Liver (tissue), 9 donors: ENCODE measurements around the gene MYF6. TPM values are rescaled to one million over a fixed set of nuclear protein-coding genes. Genes with fewer than 3 reads are reported as not detected.

Source experiments
- DNase-seq: peaks from one replicate; pipeline ENCODE4 v3.0.0-alpha.2; 2017; ENCODE audit warnings: low spot score
- H3K27ac ChIP-seq, 2 donors: one replicate each; pipeline ENCODE4 v1.7.0; 2013; ENCODE audit warnings: inconsistent platforms in 2 of 2, low read length in 2 of 2, control low read depth in 1 of 2, low read depth in 1 of 2, mild to moderate bottlenecking in 1 of 2
- H3K27me3 ChIP-seq, 4 donors: one replicate each; pipeline versions ENCODE4 v1.6.1 to v1.7.0; 2013; ENCODE audit warnings: low read length in 3 of 4, inconsistent platforms in 1 of 4, mild to moderate bottlenecking in 1 of 4, moderate library complexity in 1 of 4; ENCODE audit not compliant: control insufficient read depth in 4 of 4, insufficient read depth in 4 of 4
- H3K36me3 ChIP-seq, 4 donors: one replicate each; pipeline versions ENCODE4 v1.6.1 to v1.7.0; 2013; ENCODE audit warnings: low read length in 3 of 4, mild to moderate bottlenecking in 3 of 4, low read depth in 1 of 4, moderate library complexity in 1 of 4; ENCODE audit not compliant: control insufficient read depth in 4 of 4, insufficient read depth in 3 of 4
- H3K4me1 ChIP-seq, 4 donors: one replicate each; pipeline versions ENCODE4 v1.6.1 to v1.7.0; 2013; ENCODE audit warnings: low read length in 3 of 4, mild to moderate bottlenecking in 3 of 4, moderate library complexity in 1 of 4; ENCODE audit not compliant: control insufficient read depth in 4 of 4, insufficient read depth in 4 of 4
- H3K4me3 ChIP-seq, 3 donors: one replicate each; pipeline versions ENCODE4 v1.6.1 to v1.7.0; 2013; ENCODE audit warnings: low read length in 3 of 3, control low read depth in 1 of 3, low read depth in 1 of 3, mild to moderate bottlenecking in 1 of 3
- H3K9ac ChIP-seq, 2 donors: one replicate each; pipeline ENCODE4 v1.7.0; 2013; ENCODE audit warnings: low read length in 2 of 2, mild to moderate bottlenecking in 2 of 2, moderate library complexity in 2 of 2, control low read depth in 1 of 2, low read depth in 1 of 2
- H3K9me3 ChIP-seq, 4 donors: one replicate each; pipeline versions ENCODE4 v1.6.1 to v1.7.0; 2013; ENCODE audit warnings: low read length in 3 of 4; ENCODE audit not compliant: control insufficient read depth in 4 of 4
- FOXA2 ChIP-seq: IDR thresholded peaks from 2 replicates; pipeline ENCODE4 v1.6.1; 2016; ENCODE audit warnings: antibody characterized with exemption
- HNF4A ChIP-seq, 2 donors: conservative IDR thresholded peaks; 2 replicates each; pipeline ENCODE4 v1.6.1; 2016; ENCODE audit warnings: antibody characterized with exemption in 2 of 2, mild to moderate bottlenecking in 2 of 2
- JUND ChIP-seq, 2 donors: IDR thresholded peaks; 2 replicates each; pipeline ENCODE4 v1.6.1; 2016; ENCODE audit warnings: antibody characterized with exemption in 2 of 2
- NR2F2 ChIP-seq: IDR thresholded peaks from 2 replicates; pipeline ENCODE4 v1.6.1; 2016; ENCODE audit warnings: antibody characterized with exemption
- RXRA ChIP-seq, 2 donors: IDR thresholded peaks; 2 replicates each; pipeline ENCODE4 v1.6.1; 2017 to 2018; ENCODE audit warnings: antibody characterized with exemption in 2 of 2, mild to moderate bottlenecking in 1 of 2
- YY1 ChIP-seq: IDR thresholded peaks from 2 replicates; pipeline ENCODE4 v1.6.1; 2016; ENCODE audit warnings: antibody characterized with exemption, mild to moderate bottlenecking
- WGBS: extraction: QIAGEN DNeasy Blood & Tissue Kit; methylation state at CpG from one replicate; pipeline ENCODE4 v1.1.7; 2013; 5-methylcytosine and 5-hydroxymethylcytosine counted together
- polyA plus RNA-seq, 2 donors: library from polyadenylated mRNA; stranded (reverse) in 1 of 2; unstranded in 1 of 2; fragments of 200-250 nt in 1 of 2; fragments of >200 nt in 1 of 2; fragmentation: Nextera tagmentation in 1 of 2; extraction: Ambion mirVana in 1 of 2; gene quantifications; one replicate each; pipeline versions ENCODE4 v1.2.1 to v1.2.3, GENCODE V29; 2013 to 2015
- total RNA-seq, 2 donors: library from RNA; depleted of rRNA; stranded (reverse); fragments of >200 nt; gene quantifications; one replicate each; pipeline ENCODE4 v1.2.3, GENCODE V29; 2014
- TF ChIP-seq, protein P1 (sequence below): IDR thresholded peaks from 2 replicates; pipeline ENCODE4 v1.6.1; 2016; ENCODE audit warnings: antibody characterized with exemption
- TF ChIP-seq, protein P2 (sequence below): fragments of 150-350 bp; IDR thresholded peaks from 2 replicates; pipeline ENCODE4 v1.5.1; 2017; ENCODE audit warnings: improper control_type of control experiment, low read depth, low read length; ENCODE audit not compliant: missing input control
- TF ChIP-seq, protein P3 (sequence below): IDR thresholded peaks from 2 replicates; pipeline ENCODE4 v1.6.1; 2016; ENCODE audit warnings: antibody characterized with exemption
- donor health status: healthy.
- donor health status: healthy.
- donor health status: healthy.
- donor health status: healthy.
- donor health status: healthy.

MYF6 gene
- total and polyA plus RNA-seq, 4 donors = 0.05 to 0.18 TPM; not detected in 2

DNA sequence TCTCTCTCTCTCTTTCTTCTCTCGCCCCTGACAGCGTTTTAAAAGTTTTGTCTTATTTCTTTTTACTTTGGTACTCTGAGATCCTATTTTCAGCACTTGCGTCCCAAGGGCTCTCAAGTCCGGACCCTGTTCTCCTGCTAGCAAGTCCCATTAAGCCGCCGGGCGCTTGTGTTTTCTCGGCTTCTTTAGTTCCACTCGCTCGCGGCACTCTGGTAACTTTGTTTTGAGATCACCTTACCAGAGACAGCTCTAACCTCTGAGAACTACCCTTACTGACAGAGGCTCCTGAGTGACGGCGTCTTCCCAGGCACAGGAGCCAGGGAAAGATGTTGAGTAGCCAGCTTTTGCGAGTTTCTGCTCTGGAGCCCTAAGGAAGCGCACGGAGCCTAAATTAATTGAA is 6.6 kb downstream of the MYF6 start:
- Histone ChIP-seq H3K27ac (no peak overlapping the region), H3K4me3 (peak overlapping the region; percentile 10 to 41 (median 22)), H3K27me3 (no peaks in the 10 kb centered on the region), H3K4me1 (no peaks in the 10 kb centered on the region), H3K9ac (no peak overlapping the region), H3K36me3 (no peaks in the 10 kb centered on the region), H3K9me3 (no peaks in the 10 kb centered on the region)
- 13% methylated on average over 16 of the region's 16 CpGs for WGBS
- TF ChIP-seq YY1 (peak; percentile 34), NR2F2 (no peak)
- DNase-seq = no peak

DNA sequence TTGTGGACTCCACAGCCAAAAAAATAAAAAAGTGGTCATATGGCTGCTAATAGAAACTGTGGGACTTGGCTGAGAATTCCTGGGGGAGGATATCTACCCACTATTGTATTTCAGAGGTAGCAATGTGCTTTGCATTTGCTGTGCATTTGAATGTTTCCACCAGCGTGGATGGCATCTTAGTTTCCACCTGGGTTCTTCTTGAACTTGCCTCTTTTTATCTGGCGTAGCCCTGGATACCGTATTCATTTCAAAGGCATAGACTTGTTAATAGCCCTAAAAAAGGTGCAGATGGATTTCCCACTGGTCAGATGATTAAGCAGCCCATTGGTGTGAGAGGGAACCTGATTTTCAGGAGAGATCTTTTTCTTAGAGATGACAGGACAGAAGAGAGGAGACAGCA is 7.4 kb downstream of the MYF6 start:
- H3K27ac ChIP-seq = no peak overlapping the region
- H3K36me3 ChIP-seq = no peaks in the 10 kb centered on the region
- H3K9ac ChIP-seq = no peak overlapping the region
- no peak overlapping the region for H3K4me3 ChIP-seq
- no peak for DNase-seq
- H3K27me3 ChIP-seq = no peaks in the 10 kb centered on the region
- TF ChIP-seq, protein P1, sequence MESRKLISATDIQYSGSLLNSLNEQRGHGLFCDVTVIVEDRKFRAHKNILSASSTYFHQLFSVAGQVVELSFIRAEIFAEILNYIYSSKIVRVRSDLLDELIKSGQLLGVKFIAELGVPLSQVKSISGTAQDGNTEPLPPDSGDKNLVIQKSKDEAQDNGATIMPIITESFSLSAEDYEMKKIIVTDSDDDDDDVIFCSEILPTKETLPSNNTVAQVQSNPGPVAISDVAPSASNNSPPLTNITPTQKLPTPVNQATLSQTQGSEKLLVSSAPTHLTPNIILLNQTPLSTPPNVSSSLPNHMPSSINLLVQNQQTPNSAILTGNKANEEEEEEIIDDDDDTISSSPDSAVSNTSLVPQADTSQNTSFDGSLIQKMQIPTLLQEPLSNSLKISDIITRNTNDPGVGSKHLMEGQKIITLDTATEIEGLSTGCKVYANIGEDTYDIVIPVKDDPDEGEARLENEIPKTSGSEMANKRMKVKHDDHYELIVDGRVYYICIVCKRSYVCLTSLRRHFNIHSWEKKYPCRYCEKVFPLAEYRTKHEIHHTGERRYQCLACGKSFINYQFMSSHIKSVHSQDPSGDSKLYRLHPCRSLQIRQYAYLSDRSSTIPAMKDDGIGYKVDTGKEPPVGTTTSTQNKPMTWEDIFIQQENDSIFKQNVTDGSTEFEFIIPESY = no peak
- no peak for TF ChIP-seq JUND (IDR thresholded peaks at IDR 0.05)
- TF ChIP-seq RXRA (IDR thresholded peaks at IDR 0.05) = no peak
- no peak for TF ChIP-seq HNF4A (conservative IDR thresholded peaks at IDR 0.05)
- 69% methylated on average over 3 of the region's 3 CpGs for WGBS
- H3K9me3 ChIP-seq = no peaks in the 10 kb centered on the region
- H3K4me1 ChIP-seq = no peaks in the 10 kb centered on the region

DNA sequence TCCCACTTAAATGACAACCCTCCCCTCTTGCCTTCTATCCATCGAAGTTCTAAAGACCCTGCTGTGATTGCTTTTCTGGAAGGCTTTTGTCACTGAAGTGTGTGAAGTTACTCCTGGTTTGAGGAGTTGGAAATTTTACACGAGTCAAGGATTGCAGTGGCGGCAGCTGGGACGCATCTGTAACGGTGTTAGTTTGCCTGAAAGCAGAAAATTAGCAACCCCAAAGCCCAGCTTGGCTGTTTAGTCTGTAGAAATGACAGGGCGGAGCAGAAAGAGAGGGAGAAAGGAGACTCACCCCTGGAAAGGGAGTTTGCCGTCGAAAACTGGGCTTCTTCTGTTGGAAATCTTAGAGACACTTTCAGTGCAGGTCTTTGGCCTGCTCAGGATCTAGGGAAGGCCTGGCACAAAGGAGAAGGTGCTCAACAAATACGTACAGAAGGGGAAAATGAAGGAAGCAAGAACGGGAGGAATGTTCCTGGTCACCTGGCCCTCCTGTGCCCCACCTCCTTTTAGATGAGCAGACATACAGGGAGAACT is 8.3 kb downstream of the MYF6 start:
- 42% methylated on average over 10 of the region's 10 CpGs for WGBS
- H3K9ac ChIP-seq = no peak overlapping the region
- no peaks in the 10 kb centered on the region for H3K9me3 ChIP-seq
- H3K4me1 ChIP-seq = no peaks in the 10 kb centered on the region
- H3K4me3 ChIP-seq = no peak overlapping the region
- no peak for DNase-seq
- TF ChIP-seq, protein P2, sequence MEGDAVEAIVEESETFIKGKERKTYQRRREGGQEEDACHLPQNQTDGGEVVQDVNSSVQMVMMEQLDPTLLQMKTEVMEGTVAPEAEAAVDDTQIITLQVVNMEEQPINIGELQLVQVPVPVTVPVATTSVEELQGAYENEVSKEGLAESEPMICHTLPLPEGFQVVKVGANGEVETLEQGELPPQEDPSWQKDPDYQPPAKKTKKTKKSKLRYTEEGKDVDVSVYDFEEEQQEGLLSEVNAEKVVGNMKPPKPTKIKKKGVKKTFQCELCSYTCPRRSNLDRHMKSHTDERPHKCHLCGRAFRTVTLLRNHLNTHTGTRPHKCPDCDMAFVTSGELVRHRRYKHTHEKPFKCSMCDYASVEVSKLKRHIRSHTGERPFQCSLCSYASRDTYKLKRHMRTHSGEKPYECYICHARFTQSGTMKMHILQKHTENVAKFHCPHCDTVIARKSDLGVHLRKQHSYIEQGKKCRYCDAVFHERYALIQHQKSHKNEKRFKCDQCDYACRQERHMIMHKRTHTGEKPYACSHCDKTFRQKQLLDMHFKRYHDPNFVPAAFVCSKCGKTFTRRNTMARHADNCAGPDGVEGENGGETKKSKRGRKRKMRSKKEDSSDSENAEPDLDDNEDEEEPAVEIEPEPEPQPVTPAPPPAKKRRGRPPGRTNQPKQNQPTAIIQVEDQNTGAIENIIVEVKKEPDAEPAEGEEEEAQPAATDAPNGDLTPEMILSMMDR = no peak
- TF ChIP-seq, protein P3, sequence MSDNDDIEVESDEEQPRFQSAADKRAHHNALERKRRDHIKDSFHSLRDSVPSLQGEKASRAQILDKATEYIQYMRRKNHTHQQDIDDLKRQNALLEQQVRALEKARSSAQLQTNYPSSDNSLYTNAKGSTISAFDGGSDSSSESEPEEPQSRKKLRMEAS = no peak
- TF ChIP-seq FOXA2 = no peak
- no peak for TF ChIP-seq NR2F2
- no peaks in the 10 kb centered on the region for H3K36me3 ChIP-seq
- H3K27ac ChIP-seq = no peak overlapping the region
- no peaks in the 10 kb centered on the region for H3K27me3 ChIP-seq
